ENCODE data around the gene IPO8. TPM values are rescaled to one million over a fixed set of nuclear protein-coding genes. Genes with fewer than 3 reads are reported as not detected.

IPO8 gene
- total RNA-seq, 3 donors from 2014 or later, result 62.2 to 72.3 (median 63.7) TPM

GRCh38 chr12:30691122-30691879 lies 4.4 kb downstream of the IPO8 start:
- intact Hi-C loops (cut with DNase I, micrococcal nuclease), result loop anchor here in 1 of 2 donors (10.0 kb wide), 1 partner anchor 64 kb away; the partner anchor contains the start of gene CAPRIN2
- DNase-seq, result no peak

GRCh38 chr12:30687265-30687986 lies 8.2 kb downstream of the IPO8 start:
- no peak for DNase-seq
- no peak for TF ChIP-seq CTCF (IDR thresholded peaks at IDR 0.05)
- ATAC-seq, result no peak

More at GRCh38 chr12:30691122-30691879, 4.4 kb downstream of the IPO8 start:
- no peak overlapping the region for H3K4me3 ChIP-seq
- no peak for TF ChIP-seq CTCF (IDR thresholded peaks at IDR 0.05)
- ATAC-seq, result no peak
- no peaks in the 10 kb centered on the region for H3K9me3 ChIP-seq
- no peaks in the 10 kb centered on the region for H3K4me1 ChIP-seq (ENCODE audit: low read depth)
- no peaks in the 10 kb centered on the region for H3K36me3 ChIP-seq (ENCODE audit: low read depth)

GRCh38 chr12:30679241-30679640 lies 16.4 kb downstream of the IPO8 start:
- Histone ChIP-seq H3K9me3 (no peaks in the 10 kb centered on the region), H3K4me1 (ENCODE audit: low read depth) (no peaks in the 10 kb centered on the region), H3K36me3 (ENCODE audit: low read depth) (no peaks in the 10 kb centered on the region), H3K4me3 (no peak overlapping the region)
- DNase-seq (no peak), ATAC-seq (no peak)
- no peak for TF ChIP-seq CTCF (IDR thresholded peaks at IDR 0.05)
- intact Hi-C loops (cut with DNase I, micrococcal nuclease), result no loop called here

More at GRCh38 chr12:30687265-30687986, 8.2 kb downstream of the IPO8 start:
- Histone ChIP-seq H3K36me3 (ENCODE audit: low read depth) (no peaks in the 10 kb centered on the region), H3K9me3 (no peaks in the 10 kb centered on the region), H3K4me1 (ENCODE audit: low read depth) (no peaks in the 10 kb centered on the region), H3K4me3 (no peak overlapping the region)
- intact Hi-C loops (cut with DNase I, micrococcal nuclease), result no loop called here

- H3K4me3 ChIP-seq, result no peak overlapping the region
- DNase-seq (no peak), ATAC-seq (no peak)
- no peaks in the 10 kb centered on the region for H3K4me1 ChIP-seq (ENCODE audit: low read depth)
- intact Hi-C loops (cut with DNase I, micrococcal nuclease), result no loop called here
- no peaks in the 10 kb centered on the region for H3K36me3 ChIP-seq (ENCODE audit: low read depth)
- H3K9me3 ChIP-seq, result no peaks in the 10 kb centered on the region
- no peak for TF ChIP-seq CTCF (IDR thresholded peaks at IDR 0.05)
Observed at GRCh38 chr12:30678221-30678620, 17.4 kb downstream of the IPO8 start.

GRCh38 chr12:30661210-30661609 lies 34.5 kb downstream of the IPO8 start:
- ATAC-seq (no peak), DNase-seq (no peak)
- H3K4me1 ChIP-seq (ENCODE audit: low read depth), result no peaks in the 10 kb centered on the region
- peaks cover 6% of the 10 kb centered on the region for H3K36me3 ChIP-seq (ENCODE audit: low read depth)
- H3K9me3 ChIP-seq, result no peaks in the 10 kb centered on the region
- no peak for TF ChIP-seq CTCF (IDR thresholded peaks at IDR 0.05)
- no peak overlapping the region for H3K4me3 ChIP-seq
- intact Hi-C loops (cut with DNase I, micrococcal nuclease), result no loop called here
